ENCODE data around the gene LARP4B.

The LARP4B gene

DNA sequence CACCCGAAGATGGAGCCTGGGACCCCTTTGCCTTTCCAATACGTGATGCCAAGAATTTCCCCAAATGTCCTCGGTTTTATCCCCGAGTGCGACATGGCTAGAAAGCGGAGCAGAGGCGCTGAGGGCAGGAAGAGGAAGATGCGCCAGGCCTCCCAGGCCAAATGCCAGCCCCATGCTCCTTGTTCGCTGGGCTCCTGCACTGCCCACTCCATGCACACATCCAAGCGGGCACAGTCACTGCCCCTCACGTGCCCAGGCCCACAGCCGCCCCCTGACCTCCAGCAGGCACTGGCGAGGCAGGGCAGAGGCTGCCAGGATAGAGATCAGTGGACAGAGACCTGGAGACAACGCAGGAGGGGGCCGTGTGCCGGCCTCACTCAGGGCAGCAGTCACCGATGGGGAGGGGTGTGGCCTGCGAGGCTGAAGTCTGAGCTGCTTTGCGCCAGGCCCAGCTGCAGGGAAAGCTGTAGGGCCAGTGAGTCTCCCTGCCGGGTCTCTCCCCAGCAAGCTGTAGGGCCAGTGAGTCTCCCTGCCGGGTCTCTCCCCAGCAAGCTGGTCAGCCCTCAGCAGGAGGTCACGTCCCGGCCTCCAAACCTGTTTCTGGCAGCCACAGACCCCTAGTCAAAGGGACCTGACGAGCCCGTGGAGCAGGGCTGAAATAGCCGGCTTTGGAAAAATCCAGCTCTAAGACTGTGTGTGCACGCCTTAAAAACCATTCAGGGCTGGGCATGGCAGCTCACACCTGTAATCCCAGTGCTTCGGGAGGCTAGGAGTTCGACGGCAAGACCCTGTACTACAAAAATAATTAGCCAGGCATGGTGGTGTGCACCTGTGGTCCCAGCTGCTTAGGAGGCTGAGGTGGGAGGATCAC is 141.4 kb downstream of the LARP4B start:
- H3K4me3 ChIP-seq (ENCODE audit: low read length) = no peak overlapping the region
- no peak for DNase-seq (ENCODE audit: low read depth, low spot score)

DNA sequence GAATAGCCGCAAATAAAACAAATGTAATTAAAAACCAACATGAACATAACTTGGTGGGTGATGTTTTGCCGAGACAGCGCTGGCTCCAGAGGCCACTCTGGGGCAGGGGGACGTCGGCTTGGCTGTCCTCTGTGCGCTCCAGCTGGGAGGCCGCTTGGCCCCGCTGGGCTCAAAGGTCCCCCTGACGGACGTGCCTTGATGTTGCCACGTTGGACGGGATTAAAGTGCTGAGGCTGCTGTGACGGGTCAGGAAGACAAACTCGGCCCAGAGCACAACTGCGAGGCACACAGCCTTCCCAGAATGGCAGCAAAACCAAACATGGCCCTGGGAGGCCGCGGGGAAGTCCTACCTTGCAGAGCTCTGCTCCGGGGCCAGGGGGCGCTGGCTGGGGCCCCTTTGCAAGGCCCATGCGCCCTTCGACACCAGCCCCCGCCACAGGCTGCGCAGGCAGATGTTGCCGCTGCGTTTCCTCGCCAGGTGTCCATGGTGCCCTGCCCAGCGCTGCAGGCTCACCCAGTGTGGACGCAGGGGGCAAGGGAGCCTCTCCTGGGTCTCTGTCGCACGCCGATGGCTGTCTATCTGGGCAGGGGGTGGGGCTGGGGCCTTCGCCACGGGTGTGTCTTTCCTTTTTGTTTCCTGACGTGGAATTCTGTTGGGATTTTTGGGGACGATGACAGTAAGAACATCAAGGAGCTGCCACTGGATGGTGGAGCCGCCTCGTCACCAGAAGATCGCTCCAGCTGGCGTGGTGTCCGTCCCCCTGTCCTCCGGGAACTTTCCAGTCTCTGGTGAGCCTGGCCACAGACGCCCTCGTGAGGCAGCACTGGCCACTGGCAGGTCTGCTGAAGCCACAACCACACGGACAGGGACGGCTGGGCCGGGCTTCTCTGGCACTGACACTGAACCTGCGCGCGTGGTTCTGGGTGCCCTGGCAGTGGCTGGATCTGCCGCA is 142.4 kb downstream of the LARP4B start:
- no peaks in the 10 kb centered on the region for H3K9me3 ChIP-seq (ENCODE audit: control insufficient read depth, insufficient read depth, low read length)
- peaks cover 4% of the 10 kb centered on the region; the same call in 1 of the 2 replicates for H3K27me3 ChIP-seq (ENCODE audit: control insufficient read depth, insufficient read depth, low read length)
- H3K36me3 ChIP-seq (ENCODE audit: control insufficient read depth, insufficient read depth, low read length) = no peaks in the 10 kb centered on the region
- H3K4me3 ChIP-seq (ENCODE audit: low read length) = peak overlapping the region; percentile 14; the same call in 1 of the 2 replicates
- H3K27ac ChIP-seq (ENCODE audit: low read length) = no peak overlapping the region
- no peak for DNase-seq (ENCODE audit: low read depth, low spot score)
- no CpG with 5 or more reads among the region's 50 CpGs for WGBS (ENCODE audit: insufficient coverage, insufficient read length)
- peaks cover 2% of the 10 kb centered on the region; the same call in 1 of the 2 replicates for H3K4me1 ChIP-seq (ENCODE audit: control insufficient read depth, insufficient read depth, low read length)

More for the DNA sequence above, 141.4 kb downstream of the LARP4B start:
- Histone ChIP-seq H3K27ac (ENCODE audit: low read length) (no peak overlapping the region), H3K4me1 (ENCODE audit: control insufficient read depth, insufficient read depth, low read length) (0 out of 2 replicates have a peak, but pooled peaks cover 2% of the 10 kb centered on the region), H3K36me3 (ENCODE audit: control insufficient read depth, insufficient read depth, low read length) (no peaks in the 10 kb centered on the region), H3K9me3 (ENCODE audit: control insufficient read depth, insufficient read depth, low read length) (no peaks in the 10 kb centered on the region), H3K27me3 (ENCODE audit: control insufficient read depth, insufficient read depth, low read length) (peaks cover 4% of the 10 kb centered on the region; the same call in 1 of the 2 replicates)
- WGBS (ENCODE audit: insufficient coverage, insufficient read length) = no CpG with 5 or more reads among the region's 30 CpGs

DNA sequence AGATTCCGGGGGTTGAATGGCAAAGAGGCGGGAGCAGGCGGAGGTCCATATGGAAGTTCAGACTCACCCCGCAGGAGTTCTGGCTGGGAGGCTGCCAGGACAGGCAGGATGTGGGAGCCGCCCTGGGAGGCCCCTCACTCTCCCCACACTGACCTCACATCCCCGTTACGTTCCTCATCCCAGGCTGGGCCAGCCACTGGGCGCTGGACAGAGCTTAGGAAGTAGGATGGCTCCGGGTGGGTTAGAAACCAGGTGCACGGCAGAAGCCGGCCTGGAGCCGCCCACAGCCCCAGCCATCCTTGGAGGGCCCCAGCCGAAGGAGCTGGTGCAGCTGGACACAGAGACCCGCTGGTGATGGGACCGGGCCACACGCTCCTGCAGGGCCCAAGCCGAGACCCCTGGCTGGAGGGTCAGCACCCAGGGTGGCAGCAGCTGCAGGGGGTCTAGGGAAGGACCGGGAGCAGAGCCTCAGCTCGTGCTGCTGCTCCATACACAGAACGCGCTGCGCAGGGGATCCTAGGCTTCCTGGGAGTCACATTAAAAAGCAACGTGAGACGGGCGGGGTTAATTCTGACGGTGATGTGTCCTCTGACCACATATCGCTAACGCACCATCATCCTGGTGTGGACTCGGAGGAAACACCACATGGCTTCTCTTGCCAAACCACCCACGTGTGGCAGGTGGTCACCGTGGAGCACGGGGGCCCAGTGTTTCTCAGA is 143.4 kb downstream of the LARP4B start:
- WGBS (ENCODE audit: insufficient coverage, insufficient read length) = no CpG with 5 or more reads among the region's 32 CpGs

DNA sequence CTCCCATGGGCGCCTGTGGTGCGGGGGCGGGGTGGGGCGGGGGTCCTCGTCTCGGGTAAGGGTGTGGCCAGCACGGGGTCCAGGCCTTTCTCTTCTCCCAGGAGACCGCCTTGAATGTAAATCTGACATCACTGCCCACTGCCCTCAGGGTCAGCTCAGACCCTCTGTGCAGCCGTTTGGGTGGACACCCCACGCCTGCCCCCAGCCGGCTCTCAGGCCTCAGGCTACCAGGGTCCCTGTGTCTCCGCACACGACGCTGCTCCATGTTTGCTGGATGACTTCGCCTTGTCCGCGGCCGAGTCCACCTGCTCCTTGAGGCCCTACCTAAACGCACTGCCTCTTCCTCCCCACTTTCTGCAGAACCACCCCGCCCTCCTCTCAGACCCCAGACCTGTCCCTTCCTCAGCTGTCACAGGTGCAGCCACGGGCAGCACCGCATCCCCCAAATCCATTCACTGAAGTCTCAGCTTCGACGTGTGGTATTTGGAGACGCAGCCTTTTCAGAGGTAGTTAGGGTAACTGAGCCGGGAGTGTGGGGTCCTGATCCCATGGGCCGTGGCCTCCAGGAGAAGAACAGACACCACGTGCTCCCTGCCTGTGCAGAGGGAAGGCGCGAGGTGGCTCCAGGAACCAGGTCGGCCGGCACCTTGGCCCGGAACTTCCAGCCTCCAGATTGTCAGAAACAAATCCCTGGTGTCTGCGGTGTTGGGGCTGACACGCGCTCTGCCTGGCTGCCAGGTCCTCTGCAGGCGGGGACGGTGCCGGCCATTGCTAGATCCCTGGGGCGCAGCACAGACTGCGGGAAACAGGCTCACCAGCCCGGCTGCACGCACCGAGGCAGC is 144.7 kb downstream of the LARP4B start:
- H3K27me3 ChIP-seq (ENCODE audit: control insufficient read depth, insufficient read depth, low read length) = peaks cover 4% of the 10 kb centered on the region; the same call in 1 of the 2 replicates
- DNase-seq (ENCODE audit: low read depth, low spot score) = no peak
- no peak overlapping the region for H3K27ac ChIP-seq (ENCODE audit: low read length)
- H3K4me1 ChIP-seq (ENCODE audit: control insufficient read depth, insufficient read depth, low read length) = peaks cover 2% of the 10 kb centered on the region; the same call in 1 of the 2 replicates
- no peak overlapping the region for H3K4me3 ChIP-seq (ENCODE audit: low read length)
- H3K9me3 ChIP-seq (ENCODE audit: control insufficient read depth, insufficient read depth, low read length) = no peaks in the 10 kb centered on the region
- no CpG with 5 or more reads among the region's 44 CpGs for WGBS (ENCODE audit: insufficient coverage, insufficient read length)
- H3K36me3 ChIP-seq (ENCODE audit: control insufficient read depth, insufficient read depth, low read length) = no peaks in the 10 kb centered on the region

More for the DNA sequence above, 143.4 kb downstream of the LARP4B start:
- no peak overlapping the region for H3K4me3 ChIP-seq (ENCODE audit: low read length)
- peaks cover 2% of the 10 kb centered on the region; the same call in 1 of the 2 replicates for H3K4me1 ChIP-seq (ENCODE audit: control insufficient read depth, insufficient read depth, low read length)
- peaks cover 4% of the 10 kb centered on the region; the same call in 1 of the 2 replicates for H3K27me3 ChIP-seq (ENCODE audit: control insufficient read depth, insufficient read depth, low read length)
- no peaks in the 10 kb centered on the region for H3K9me3 ChIP-seq (ENCODE audit: control insufficient read depth, insufficient read depth, low read length)
- no peak for DNase-seq (ENCODE audit: low read depth, low spot score)
- H3K27ac ChIP-seq (ENCODE audit: low read length) = no peak overlapping the region
- H3K36me3 ChIP-seq (ENCODE audit: control insufficient read depth, insufficient read depth, low read length) = no peaks in the 10 kb centered on the region

DNA sequence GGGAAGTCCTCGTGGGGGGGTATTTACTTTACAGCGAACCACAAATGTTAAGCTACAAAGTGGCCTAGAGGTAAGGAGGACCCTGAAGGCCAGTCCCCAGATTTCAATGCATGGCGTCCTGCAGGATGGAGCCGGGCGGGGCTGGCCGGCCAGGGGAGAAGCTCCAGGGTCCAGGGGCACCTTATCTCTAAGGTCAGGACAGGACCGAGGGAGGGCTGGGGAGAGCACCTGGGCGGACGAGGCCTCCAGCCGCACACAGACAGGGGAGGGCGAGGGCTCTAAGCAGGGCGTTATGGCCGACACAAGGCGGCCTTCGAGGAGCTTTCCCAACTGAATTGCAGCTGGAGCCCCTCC is 145.7 kb downstream of the LARP4B start:
- no CpG with 5 or more reads among the region's 15 CpGs for WGBS (ENCODE audit: insufficient coverage, insufficient read length)
- H3K9me3 ChIP-seq (ENCODE audit: control insufficient read depth, insufficient read depth, low read length) = no peaks in the 10 kb centered on the region

DNA sequence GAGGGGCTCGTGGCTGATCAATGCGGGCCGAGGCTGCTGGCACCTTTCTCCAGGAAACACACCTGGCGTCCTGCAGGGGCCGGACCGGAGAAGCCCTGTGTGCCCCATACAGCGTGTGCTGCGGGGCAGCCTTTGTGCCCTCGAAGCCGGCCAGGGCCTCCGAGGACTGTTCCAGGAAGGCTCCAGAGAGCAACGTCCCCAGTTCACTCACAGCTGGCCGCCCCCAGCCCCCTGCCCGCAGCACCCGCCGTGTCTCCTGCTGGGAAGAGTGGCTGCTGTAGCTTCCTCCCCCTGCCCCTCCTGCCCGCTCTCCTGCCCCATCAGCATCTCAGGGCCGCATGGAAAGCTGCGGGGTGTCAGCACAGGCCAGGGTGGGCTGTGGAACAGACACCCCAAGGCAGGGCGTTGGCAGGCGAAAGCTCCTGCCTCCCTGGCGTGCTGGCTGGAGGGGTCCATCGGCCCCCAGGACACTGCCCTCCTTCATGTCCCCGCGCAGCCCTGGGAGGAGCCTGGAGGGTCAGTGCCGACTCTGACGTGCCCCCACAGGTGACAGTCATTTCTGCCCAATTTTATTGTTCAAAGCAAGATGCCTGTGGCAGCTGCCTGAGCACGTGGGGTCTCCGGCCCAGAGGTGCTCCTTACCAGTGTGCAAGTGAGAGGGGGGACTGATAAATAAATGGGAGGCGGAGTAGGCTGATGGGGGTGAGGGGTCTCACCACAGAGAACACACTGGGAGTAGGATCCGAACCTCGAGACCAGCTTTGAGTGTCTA is 146.2 kb downstream of the LARP4B start:
- H3K4me1 ChIP-seq (ENCODE audit: control insufficient read depth, insufficient read depth, low read length) = peaks cover 2% of the 10 kb centered on the region; the same call in 1 of the 2 replicates
- no peaks in the 10 kb centered on the region for H3K9me3 ChIP-seq (ENCODE audit: control insufficient read depth, insufficient read depth, low read length)
- H3K27ac ChIP-seq (ENCODE audit: low read length) = no peak overlapping the region
- peaks cover 4% of the 10 kb centered on the region; the same call in 1 of the 2 replicates for H3K27me3 ChIP-seq (ENCODE audit: control insufficient read depth, insufficient read depth, low read length)
- no peaks in the 10 kb centered on the region for H3K36me3 ChIP-seq (ENCODE audit: control insufficient read depth, insufficient read depth, low read length)
- H3K4me3 ChIP-seq (ENCODE audit: low read length) = peak overlapping the region; percentile 16
- no CpG with 5 or more reads among the region's 32 CpGs for WGBS (ENCODE audit: insufficient coverage, insufficient read length)
- DNase-seq (ENCODE audit: low read depth, low spot score) = no peak

More for the DNA sequence above, 145.7 kb downstream of the LARP4B start:
- H3K4me1 ChIP-seq (ENCODE audit: control insufficient read depth, insufficient read depth, low read length) = peaks cover 2% of the 10 kb centered on the region; the same call in 1 of the 2 replicates
- H3K27ac ChIP-seq (ENCODE audit: low read length) = no peak overlapping the region
- no peak for DNase-seq (ENCODE audit: low read depth, low spot score)
- no peaks in the 10 kb centered on the region for H3K36me3 ChIP-seq (ENCODE audit: control insufficient read depth, insufficient read depth, low read length)
- no peak overlapping the region for H3K4me3 ChIP-seq (ENCODE audit: low read length)
- H3K27me3 ChIP-seq (ENCODE audit: control insufficient read depth, insufficient read depth, low read length) = peaks cover 4% of the 10 kb centered on the region; the same call in 1 of the 2 replicates

DNA sequence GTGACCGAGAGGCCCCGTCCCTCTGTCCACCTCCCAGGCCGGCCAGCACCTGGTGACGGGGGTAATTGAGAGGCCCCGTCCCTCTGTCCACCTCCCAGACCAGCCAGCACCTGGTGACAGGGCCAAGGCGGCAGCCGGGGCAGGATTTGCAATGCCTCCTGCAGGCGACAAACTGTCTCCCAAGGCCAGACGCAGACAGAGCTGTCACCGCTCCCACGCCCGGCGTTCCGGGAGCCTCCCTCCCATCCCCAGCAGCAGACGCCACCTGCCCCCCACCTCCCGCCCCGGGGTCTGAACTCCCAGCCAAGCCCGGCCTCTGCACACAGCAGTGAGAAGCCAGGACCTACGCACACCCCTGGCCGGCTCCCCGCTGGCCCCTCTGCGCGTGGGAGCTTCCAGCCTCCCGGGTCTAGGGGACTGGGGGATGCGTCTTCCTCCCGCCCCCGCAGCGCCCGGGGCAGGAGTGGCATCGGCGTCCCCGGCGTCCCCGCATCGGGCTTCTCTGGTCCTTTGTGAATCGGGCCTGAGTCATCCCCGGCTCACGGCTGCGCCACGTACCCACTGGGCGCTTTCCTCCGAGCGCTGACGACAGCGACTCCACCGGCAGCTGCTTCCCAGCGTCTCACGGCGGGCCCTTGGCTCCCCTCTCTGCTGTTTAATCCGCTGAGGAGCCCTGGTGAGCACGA is 147.0 kb downstream of the LARP4B start:
- Histone ChIP-seq H3K27me3 (ENCODE audit: control insufficient read depth, insufficient read depth, low read length) (peaks cover 4% of the 10 kb centered on the region; the same call in 1 of the 2 replicates), H3K4me3 (ENCODE audit: low read length) (peak overlapping the region; percentile 16; the same call in 1 of the 2 replicates), H3K36me3 (ENCODE audit: control insufficient read depth, insufficient read depth, low read length) (no peaks in the 10 kb centered on the region), H3K27ac (ENCODE audit: low read length) (no peak overlapping the region), H3K9me3 (ENCODE audit: control insufficient read depth, insufficient read depth, low read length) (no peaks in the 10 kb centered on the region), H3K4me1 (ENCODE audit: control insufficient read depth, insufficient read depth, low read length) (peaks cover 2% of the 10 kb centered on the region; the same call in 1 of the 2 replicates)
- DNase-seq (ENCODE audit: low read depth, low spot score) = no peak
- WGBS (ENCODE audit: insufficient coverage, insufficient read length) = no CpG with 5 or more reads among the region's 51 CpGs

DNA sequence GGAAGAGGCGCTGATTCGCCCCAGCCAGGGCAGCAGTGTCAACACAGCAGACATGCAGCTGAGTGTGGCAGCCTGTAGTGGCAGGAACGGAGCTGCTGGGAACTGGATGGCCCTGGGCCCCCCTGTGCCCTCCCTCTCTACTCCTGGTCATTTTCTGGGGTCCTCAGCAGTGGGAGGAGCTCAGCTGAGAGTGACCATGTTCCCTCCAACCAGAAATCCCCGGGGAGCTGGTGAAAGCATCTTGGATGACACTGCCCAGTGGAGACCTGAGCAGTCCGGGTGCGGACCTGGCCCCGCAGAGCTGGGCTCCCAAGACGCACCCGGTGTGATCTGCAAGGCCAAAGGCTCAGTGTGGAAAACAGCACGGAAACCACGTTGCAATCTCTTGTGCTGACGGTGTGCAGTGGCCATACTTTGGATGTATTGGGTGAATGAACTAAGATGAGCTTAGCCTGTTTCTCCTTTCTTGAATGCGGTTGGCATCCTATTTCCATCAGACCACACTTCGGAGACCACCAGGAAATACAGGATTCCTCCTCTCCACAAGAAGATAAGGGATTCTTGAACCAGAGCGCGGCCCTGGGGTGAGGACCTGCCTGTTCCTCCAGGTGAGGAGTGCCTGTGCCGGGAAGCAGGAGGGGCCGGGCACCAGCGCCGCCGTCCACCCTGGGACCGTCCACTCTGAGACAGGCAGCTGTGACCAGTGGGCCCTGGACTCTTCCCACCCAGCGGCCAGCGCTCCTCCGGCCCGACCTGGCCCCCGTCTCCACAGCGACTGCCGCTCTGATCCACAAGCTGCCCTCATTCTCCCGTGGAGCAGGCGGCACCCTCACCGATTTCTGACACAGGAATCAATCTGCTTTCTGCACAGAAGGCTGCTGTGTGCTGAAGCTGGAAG is 148.5 kb downstream of the LARP4B start:
- WGBS (ENCODE audit: insufficient coverage, insufficient read length) = no CpG with 5 or more reads among the region's 32 CpGs
- Histone ChIP-seq H3K4me1 (ENCODE audit: control insufficient read depth, insufficient read depth, low read length) (peaks cover 2% of the 10 kb centered on the region; the same call in 1 of the 2 replicates), H3K4me3 (ENCODE audit: low read length) (no peak overlapping the region), H3K27me3 (ENCODE audit: control insufficient read depth, insufficient read depth, low read length) (peaks cover 4% of the 10 kb centered on the region; the same call in 1 of the 2 replicates), H3K9me3 (ENCODE audit: control insufficient read depth, insufficient read depth, low read length) (no peaks in the 10 kb centered on the region), H3K36me3 (ENCODE audit: control insufficient read depth, insufficient read depth, low read length) (no peaks in the 10 kb centered on the region), H3K27ac (ENCODE audit: low read length) (no peak overlapping the region)
- no peak for DNase-seq (ENCODE audit: low read depth, low spot score)
